EH (cell line): ENCODE data around the gene FAM163A.
"Not testable (repeated sequence)": the region's sequence is repeated elsewhere in the genome, so short reads cannot be mapped to it uniquely, and the experiment has no call there.

Source experiments
- DNase-seq: peaks from one replicate; pipeline ENCODE4 v3.0.0-alpha.2; 2015; ENCODE audit warnings: low read depth

FAM163A gene

GRCh38 chr1:179794146-179794545 is 51.1 kb downstream of the FAM163A start:
- DNase-seq, result no peak

DNA sequence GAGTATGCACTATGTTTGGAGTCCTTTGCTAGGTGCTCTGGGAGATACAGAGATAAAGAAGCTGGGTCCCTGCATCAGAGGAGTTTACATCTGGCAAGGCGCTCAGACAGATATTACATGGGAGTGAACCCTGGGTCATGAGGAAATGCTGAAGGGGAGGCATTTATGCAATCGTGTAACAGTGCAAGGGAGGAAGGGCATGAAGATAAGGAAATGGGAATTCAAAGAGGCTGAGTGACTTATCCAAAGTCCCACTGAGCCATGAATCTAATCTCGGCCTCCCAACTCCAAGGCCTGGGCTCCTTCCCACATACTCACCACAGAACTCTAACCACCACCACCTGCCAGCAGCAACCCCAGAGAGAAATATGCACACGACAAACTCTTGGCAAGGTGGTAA is 51.6 kb downstream of the FAM163A start:
- DNase-seq, result no peak

DNA sequence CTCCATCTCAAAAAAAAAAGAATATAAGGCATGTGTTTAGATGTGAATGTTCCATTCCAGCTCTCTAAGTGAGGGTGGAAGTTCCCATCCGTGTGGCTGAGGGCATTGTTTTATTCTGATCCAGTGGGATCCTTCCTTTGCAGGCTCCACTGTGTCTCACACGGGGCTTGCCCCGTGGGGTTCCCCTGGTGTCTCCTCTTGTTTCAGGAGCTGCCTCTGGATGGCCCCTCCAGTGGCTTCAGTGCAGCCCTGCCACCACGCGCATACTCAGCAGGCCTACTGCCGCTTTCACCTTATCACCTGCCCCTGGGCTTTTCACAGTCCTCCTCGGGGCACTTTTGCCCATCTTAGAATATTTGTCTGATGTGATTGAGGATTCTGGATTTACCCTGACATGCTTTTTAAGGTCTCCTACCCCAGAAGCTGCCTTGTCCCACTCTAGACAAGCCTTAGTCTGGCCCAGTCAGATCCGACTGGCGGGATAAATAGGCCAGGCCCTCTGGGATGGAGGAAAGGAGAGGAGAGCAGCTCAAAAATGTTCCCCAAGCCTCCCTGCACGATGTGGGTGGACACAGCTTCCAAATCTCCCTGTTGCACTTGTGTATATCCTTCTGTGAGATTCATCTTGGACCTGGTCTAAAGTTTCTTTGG is 55.2 kb downstream of the FAM163A start:
- no peak for DNase-seq

DNA sequence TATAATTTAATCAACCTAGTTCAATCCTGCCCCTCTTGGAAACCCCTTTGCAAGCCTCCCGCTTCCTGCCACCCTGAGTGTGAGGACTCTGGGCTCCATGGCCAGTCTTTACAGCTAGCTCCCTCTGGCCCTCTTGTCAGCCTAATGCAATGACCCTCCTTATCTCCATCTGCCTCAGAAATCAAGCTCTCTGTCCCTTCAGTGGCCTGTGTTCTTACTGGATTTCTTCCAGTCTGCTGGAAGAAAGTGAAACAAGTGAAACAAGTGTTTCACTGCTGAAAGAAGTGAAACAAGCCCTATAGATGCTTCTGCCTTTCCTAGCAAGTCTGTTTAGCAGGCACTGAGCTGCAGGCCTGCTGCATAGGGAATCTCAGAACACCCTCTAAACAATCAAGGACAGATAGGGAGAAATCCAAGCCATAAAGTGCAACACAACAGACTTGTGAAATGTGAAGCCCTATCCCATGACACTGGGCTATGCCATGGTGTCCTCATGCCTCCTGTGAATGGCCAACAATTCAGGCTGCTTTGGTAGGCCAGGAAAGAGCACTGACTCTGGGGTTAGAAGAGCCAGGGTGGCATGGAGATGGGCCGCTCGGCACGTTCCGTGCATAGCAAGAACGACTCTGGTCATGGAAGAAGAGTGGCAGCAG is 55.9 kb downstream of the FAM163A start:
- no peak for DNase-seq

DNA sequence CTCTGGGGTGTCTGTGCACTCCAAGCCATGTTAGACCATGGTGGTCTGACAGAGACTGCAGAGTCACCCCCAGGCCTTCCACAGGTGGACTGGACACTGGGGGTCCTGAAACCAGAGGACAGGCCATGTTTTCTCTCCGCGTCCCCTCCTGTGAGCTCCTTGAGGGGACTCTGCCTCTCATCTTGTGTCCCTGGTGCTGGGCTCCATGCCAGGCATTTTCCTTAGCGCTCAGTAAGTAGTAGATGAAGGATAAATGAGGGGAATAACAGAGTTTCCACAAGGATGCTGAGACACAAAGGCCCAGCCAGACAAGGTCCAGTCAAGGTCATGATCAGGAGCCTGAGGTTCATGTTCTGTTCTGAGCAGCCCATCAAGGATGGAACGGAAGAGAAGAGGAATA is 57.4 kb downstream of the FAM163A start:
- DNase-seq, result no peak

DNA sequence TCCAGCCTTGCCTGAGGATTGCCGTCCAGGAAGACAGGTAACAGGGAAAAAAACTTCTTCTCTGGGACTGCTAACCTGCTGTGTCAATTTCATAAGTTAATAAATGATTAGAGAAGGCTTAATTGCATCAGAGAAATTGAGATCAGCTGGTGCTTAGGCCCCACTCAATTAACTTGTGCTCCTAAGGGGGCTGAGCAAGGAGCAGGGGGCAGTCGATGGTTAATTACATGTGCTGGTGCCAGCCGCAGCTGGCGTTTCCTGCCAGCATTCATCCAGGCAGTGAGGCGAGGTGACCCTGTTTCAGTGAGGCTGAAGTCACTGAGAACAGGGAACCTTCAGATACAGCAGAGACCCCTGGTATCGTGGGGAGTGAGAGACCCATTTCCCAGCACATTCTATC is 60.0 kb downstream of the FAM163A start:
- DNase-seq, result no peak

DNA sequence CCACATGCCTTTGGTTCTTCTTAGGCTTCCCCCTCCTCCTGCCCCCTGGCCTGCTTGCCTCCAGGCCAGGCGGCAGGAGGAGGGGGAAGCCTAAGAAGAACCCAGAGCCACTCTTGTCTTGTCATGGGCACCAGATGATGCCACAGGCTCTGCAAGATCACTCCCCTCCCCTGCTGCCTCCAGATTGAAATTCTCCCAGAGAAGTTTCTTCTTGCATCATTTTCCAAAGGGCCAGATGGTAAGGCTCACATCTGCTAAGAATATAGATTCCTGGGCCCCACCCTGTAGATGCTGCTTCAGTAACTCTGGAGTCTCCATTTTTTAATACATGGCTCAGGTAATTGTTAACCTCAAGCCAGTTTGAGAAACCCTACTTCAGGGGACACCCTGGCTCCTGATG is 60.8 kb downstream of the FAM163A start:
- no peak for DNase-seq

- DNase-seq, result not testable (repeated sequence)
These were observed 61.3 kb downstream of the FAM163A start for GRCh38 chr1:179804417-179804816.

- DNase-seq, result no peak
These were observed 62.5 kb downstream of the FAM163A start for GRCh38 chr1:179805291-179806195.

- no peak for DNase-seq
These were observed 63.2 kb downstream of the FAM163A start for GRCh38 chr1:179806333-179806732.

GRCh38 chr1:179807291-179807690 is 64.2 kb downstream of the FAM163A start:
- no peak for DNase-seq

GRCh38 chr1:179807691-179808485 is 64.8 kb downstream of the FAM163A start:
- DNase-seq, result peak; percentile 86

- DNase-seq, result peak; percentile 32
These were observed 65.4 kb downstream of the FAM163A start for GRCh38 chr1:179808503-179808902.

DNA sequence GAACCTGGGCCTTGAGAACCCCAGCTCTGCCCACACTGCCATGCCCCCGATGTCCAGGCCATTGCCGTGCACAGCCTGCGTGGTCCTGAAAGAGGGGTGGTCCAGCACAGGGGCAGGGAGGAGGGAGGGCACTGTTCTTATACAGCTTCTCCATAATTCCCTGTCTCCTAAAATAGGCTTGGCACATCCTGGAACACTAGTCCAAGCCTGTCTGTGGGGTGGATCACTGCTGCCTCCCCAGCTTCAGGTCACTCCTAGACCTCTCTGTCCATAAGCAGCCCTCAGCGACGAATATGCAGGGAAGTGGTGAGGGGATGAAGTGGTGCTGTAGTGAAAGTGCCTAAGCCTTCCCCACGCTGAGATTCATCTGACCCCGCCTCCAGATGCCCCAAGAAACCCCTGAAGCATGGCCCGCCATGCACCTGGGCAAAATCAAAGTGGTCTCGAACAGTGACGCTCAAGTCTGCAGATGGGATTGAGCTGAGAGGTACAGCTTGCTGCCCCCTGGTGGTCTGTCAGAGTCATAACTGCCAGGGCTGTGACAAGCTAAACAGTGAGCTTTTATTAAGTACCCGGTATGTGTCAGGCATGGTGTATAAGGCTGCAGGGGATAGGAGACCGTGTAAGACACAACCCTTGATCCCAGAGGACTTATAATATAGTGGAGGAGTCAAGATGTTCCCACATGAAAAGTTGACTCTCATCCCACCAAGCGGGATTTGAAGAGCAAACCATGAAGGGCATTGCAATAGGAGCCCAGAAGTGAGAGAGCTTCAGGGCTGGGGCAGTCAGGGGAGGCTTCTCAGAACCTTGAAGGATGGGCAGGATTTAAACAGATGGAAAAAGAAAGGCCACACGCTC is 66.6 kb downstream of the FAM163A start:
- DNase-seq, result peak; percentile 76

- DNase-seq, result no peak
These were observed 67.2 kb downstream of the FAM163A start for GRCh38 chr1:179810367-179810715.

- DNase-seq, result no peak
These were observed 69.6 kb downstream of the FAM163A start for GRCh38 chr1:179812501-179813292.

- no peak for DNase-seq
These were observed 70.8 kb downstream of the FAM163A start for GRCh38 chr1:179813626-179814545.

GRCh38 chr1:179814546-179814838 is 71.4 kb downstream of the FAM163A start:
- no peak for DNase-seq

DNA sequence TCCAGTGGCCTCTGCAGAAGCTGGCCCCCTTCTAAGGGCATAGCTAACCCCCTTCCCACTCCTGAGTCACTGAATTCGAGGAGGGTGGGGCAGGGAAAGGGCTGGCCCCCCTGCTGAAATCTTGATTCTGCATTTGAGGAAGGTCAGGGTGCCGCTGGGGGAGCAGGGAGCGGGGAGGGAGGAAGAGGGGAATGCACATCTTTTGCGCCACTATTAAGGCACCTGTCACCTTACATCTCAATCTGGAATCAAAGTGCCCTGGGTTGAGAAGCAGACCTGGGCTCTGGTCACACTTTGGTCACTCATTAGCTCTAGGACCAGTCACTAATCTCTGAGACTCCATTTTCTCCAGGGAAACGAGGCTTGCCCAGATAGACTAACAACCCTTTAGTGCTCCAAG is 72.5 kb downstream of the FAM163A start:
- no peak for DNase-seq
